HCT116 (cell line): ENCODE measurements around the gene GRIK1. TPM values are rescaled to one million over a fixed set of nuclear protein-coding genes. Genes with fewer than 3 reads are reported as not detected.

Experiments
- ATAC-seq: fragments of 200-7000 bp; cut with Tn5 transposase; 2 replicates; pipeline ENCODE4 v1.9.1; 2020; ENCODE audit warnings: mild to moderate bottlenecking, moderate library complexity
- BruUV-seq: library from RNA; stranded (reverse); fragments of 400-500 nt; replicated peaks from 2 replicates; lab custom pipeline; 2021; lab: Mats Ljungman, UMichigan
- CTCF ChIA-PET: fragments of 300-600 bp; sonication (Branson Sonifier 250); formaldehyde crosslinking; loops from one replicate; lab custom pipeline; 2021; ENCODE audit warnings: antibody characterized with exemption; lab: Charles Lee
- POLR2A ChIA-PET: fragments of 300-600, 350-600 bp; sonication (Branson Sonifier 250); formaldehyde crosslinking; loops from one replicate; lab custom pipeline; 2021; ENCODE audit warnings: antibody characterized with exemption; lab: Charles Lee
- RAD21 ChIA-PET, 2 experiments: fragments of 300-600 bp; sonication (Branson Sonifier 250); formaldehyde crosslinking; loops; one replicate each; lab custom pipeline; 2023; ENCODE audit warnings: low total read pairs in 2 of 2; ENCODE audit not compliant: uncharacterized antibody in 2 of 2, unreplicated experiment in 2 of 2, low non-redundant PET in 1 of 2; lab: Charles Lee
- DNase-seq: peaks from one replicate; pipeline ENCODE4 v3.0.0-alpha.2; 2010; ENCODE audit warnings: low read depth, low spot score
- H2AFZ ChIP-seq: fragments of 200-600 bp; shearing (Covaris generic), sonication (generic); 2 replicates; pipeline ENCODE4 v1.6.1; 2017; ENCODE audit warnings: low read depth, mixed run types, mixed read lengths, antibody characterized with exemption, low read length; ENCODE audit not compliant: poor library complexity, severe bottlenecking
- H3K27ac ChIP-seq: 2 replicates; pipeline ENCODE4 v1.5.1; 2012; ENCODE audit warnings: low read depth, low read length
- H3K27me3 ChIP-seq: fragments of 200-600 bp; sonication (generic); 2 replicates; pipeline ENCODE4 v1.6.1; 2016; ENCODE audit warnings: mixed run types, low read length, mixed read lengths; ENCODE audit not compliant: insufficient read depth
- H3K36me3 ChIP-seq, 2 experiments: fragments of 200-500 bp in 1 of 2; fragments of 200-600 bp in 1 of 2; sonication (Bioruptor generic) in 1 of 2; sonication (generic) in 1 of 2; 2 replicates each; pipeline versions ENCODE4 v1.5.1 to v1.6.1; 2014 to 2016; ENCODE audit warnings: low read length in 2 of 2, inconsistent platforms in 1 of 2, mixed read lengths in 1 of 2, mixed run types in 1 of 2; ENCODE audit not compliant: insufficient read depth in 2 of 2, control insufficient read depth in 1 of 2
- H3K4me1 ChIP-seq, 2 experiments: fragments of 200-600 bp in 1 of 2; sonication (generic) in 1 of 2; 2 replicates each; pipeline versions ENCODE4 v1.5.1 to v1.6.1; 2012 to 2017; ENCODE audit warnings: low read length in 2 of 2, inconsistent platforms in 1 of 2, mild to moderate bottlenecking in 1 of 2, mixed read lengths in 1 of 2, mixed run types in 1 of 2, moderate library complexity in 1 of 2; ENCODE audit not compliant: insufficient read depth in 2 of 2, control insufficient read depth in 1 of 2
- H3K4me2 ChIP-seq: fragments of 200-600 bp; sonication (generic); 2 replicates; pipeline ENCODE4 v1.6.1; 2017; ENCODE audit warnings: mixed run types, low read length, mixed read lengths
- H3K4me3 ChIP-seq, 2 experiments: fragments of 200-600 bp in 1 of 2; sonication (generic) in 1 of 2; replicated peaks in 1 of 2; 2 replicates each; pipeline ENCODE4 v1.5.1; 2011 to 2016; ENCODE audit warnings: low read length in 2 of 2, control low read depth in 1 of 2, low read depth in 1 of 2, mild to moderate bottlenecking in 1 of 2, mixed read lengths in 1 of 2, mixed run types in 1 of 2
- H3K79me2 ChIP-seq: fragments of 200-600 bp; sonication (generic); 2 replicates; pipeline ENCODE4 v1.6.1; 2017; ENCODE audit warnings: mild to moderate bottlenecking, mixed run types, low read length, moderate library complexity, mixed read lengths; ENCODE audit not compliant: insufficient read depth
- H3K9ac ChIP-seq: fragments of 200-600 bp; sonication (generic); 2 replicates; pipeline ENCODE4 v1.6.1; 2016; ENCODE audit warnings: low read length, mixed read lengths
- H3K9me2 ChIP-seq: fragments of 200-600 bp; sonication (generic), shearing (Covaris generic); 2 replicates; pipeline ENCODE4 v1.6.1; 2017; ENCODE audit warnings: mixed run types, mild to moderate bottlenecking, moderate library complexity; ENCODE audit not compliant: insufficient read depth
- H3K9me3 ChIP-seq, 2 experiments: fragments of 200-500 bp in 1 of 2; fragments of 200-600 bp in 1 of 2; sonication (Bioruptor generic) in 1 of 2; sonication (generic) in 1 of 2; 2 replicates each; pipeline ENCODE4 v1.6.1; 2014 to 2017; ENCODE audit warnings: low read length in 2 of 2, mixed read lengths in 2 of 2, inconsistent platforms in 1 of 2, low read depth in 1 of 2, mild to moderate bottlenecking in 1 of 2, mixed run types in 1 of 2, moderate library complexity in 1 of 2; ENCODE audit not compliant: control insufficient read depth in 1 of 2, insufficient read depth in 1 of 2
- H4K20me1 ChIP-seq: fragments of 200-600 bp; sonication (generic), shearing (Covaris generic); 2 replicates; pipeline ENCODE4 v1.6.1; 2017; ENCODE audit warnings: mixed run types, mild to moderate bottlenecking, moderate library complexity; ENCODE audit not compliant: insufficient read depth
- ATF3 ChIP-seq: IDR thresholded peaks from 2 replicates; pipeline ENCODE4 v1.6.1; 2012
- CBX3 ChIP-seq: IDR thresholded peaks from 2 replicates; pipeline ENCODE4 v1.6.1; 2012; ENCODE audit warnings: low read depth
- EZH2phosphoT487 ChIP-seq: fragments of 200-600 bp; IDR thresholded peaks from 2 replicates; pipeline ENCODE4 v1.6.1; 2018; ENCODE audit warnings: antibody characterized with exemption, borderline replicate concordance
- JUND ChIP-seq: IDR thresholded peaks from 2 replicates; pipeline ENCODE4 v1.6.1; 2012
- RAD21 ChIP-seq: IDR thresholded peaks from 2 replicates; pipeline ENCODE4 v1.6.1; 2012; ENCODE audit warnings: low read depth, mild to moderate bottlenecking
- REST ChIP-seq: IDR thresholded peaks from 2 replicates; pipeline ENCODE4 v1.6.1; 2012; ENCODE audit warnings: low read depth
- SIN3A ChIP-seq: IDR thresholded peaks from 2 replicates; pipeline ENCODE4 v1.6.1; 2012; ENCODE audit warnings: low read depth
- SRF ChIP-seq: IDR thresholded peaks from 2 replicates; pipeline ENCODE4 v1.6.1; 2012; ENCODE audit warnings: low read depth
- TCF7L2 ChIP-seq: IDR thresholded peaks from 2 replicates; pipeline ENCODE4 v1.7.0; 2011; ENCODE audit warnings: borderline replicate concordance, inconsistent platforms; ENCODE audit not compliant: insufficient read depth, insufficient read length; ENCODE audit errors: extremely low read depth
- YY1 ChIP-seq: IDR thresholded peaks from 2 replicates; pipeline ENCODE4 v1.6.1; 2011; ENCODE audit warnings: low read length, low read depth, moderate library complexity, mild to moderate bottlenecking; ENCODE audit not compliant: insufficient replicate concordance; ENCODE audit errors: extremely low read depth
- ZFX ChIP-seq: fragments of 450-650 bp; IDR thresholded peaks from 2 replicates; pipeline ENCODE4 v1.6.1; 2017
- intact Hi-C: fragments of 100-400 bp; cut with micrococcal nuclease; formaldehyde crosslinking; loops from 2 replicates; pipeline ENCODE4 v1.10.0; 2022
- total RNA-seq: library from RNA; stranded (reverse); gene quantifications from one replicate; pipeline ENCODE4 v1.2.1, GENCODE V29; 2021; ENCODE audit not compliant: unreplicated experiment

GRIK1 gene
- total RNA-seq, 1 experiment from 2014 or later = not detected

- TF ChIP-seq YY1 = no peak
These were observed 134.7 kb downstream of the GRIK1 start (continued) for GRCh38 chr21:29805105-29805504.

GRCh38 chr21:29803191-29803590 is 136.6 kb downstream of the GRIK1 start:
- POLR2A ChIA-PET = no interaction called here
- DNase-seq (no peak), ATAC-seq (no peak)
- CTCF ChIA-PET = no interaction called here
- no peaks in the 10 kb centered on the region for H3K9me2 ChIP-seq
- no peaks in the 10 kb centered on the region for H3K4me1 ChIP-seq
- RAD21 ChIA-PET = no interaction called here
- H3K9ac ChIP-seq = no peak overlapping the region
- no peaks in the 10 kb centered on the region for H3K36me3 ChIP-seq
- H3K27ac ChIP-seq = no peak overlapping the region
- no peaks in the 10 kb centered on the region for H4K20me1 ChIP-seq
- no peaks in the 10 kb centered on the region for H3K27me3 ChIP-seq
- no peak overlapping the region for H3K4me3 ChIP-seq
- BruUV-seq = no TSS peak
- no peaks in the 10 kb centered on the region for H3K79me2 ChIP-seq
- H2AFZ ChIP-seq = no peak overlapping the region
- no peak for TF ChIP-seq CBX3
- TF ChIP-seq JUND = no peak
- no peak for TF ChIP-seq ZFX
- TF ChIP-seq RAD21 = no peak
- no peak for TF ChIP-seq ATF3
- no peak for TF ChIP-seq TCF7L2
- TF ChIP-seq SIN3A = no peak
- intact Hi-C loops = no loop called here
- H3K9me3 ChIP-seq = peaks cover 3 to 18% of the 10 kb centered on the region in 2 experiments; a peak in 2 of 4 replicates
- H3K4me2 ChIP-seq = no peak overlapping the region

GRCh38 chr21:29801122-29801521 is 138.7 kb downstream of the GRIK1 start:
- TF ChIP-seq YY1 = no peak
- no peak for TF ChIP-seq SIN3A
- TF ChIP-seq SRF = no peak
- no peak for TF ChIP-seq REST
- no peak for TF ChIP-seq EZH2phosphoT487
- Histone ChIP-seq H3K9me3 (peaks cover 3 to 23% of the 10 kb centered on the region in 2 experiments; a peak in 2 of 4 replicates), H3K9ac (no peak overlapping the region), H3K36me3 (no peaks in the 10 kb centered on the region), H3K79me2 (no peaks in the 10 kb centered on the region), H3K4me3 (no peak overlapping the region), H4K20me1 (no peaks in the 10 kb centered on the region), H3K4me1 (no peaks in the 10 kb centered on the region), H2AFZ (no peak overlapping the region), H3K27me3 (no peaks in the 10 kb centered on the region), H3K27ac (no peak overlapping the region), H3K9me2 (no peaks in the 10 kb centered on the region), H3K4me2 (no peak overlapping the region)
- intact Hi-C loops = no loop called here
- ChIA-PET RAD21 (no interaction called here), CTCF (no interaction called here), POLR2A (no interaction called here)
- no peak for ATAC-seq
- no TSS peak for BruUV-seq
- no peak for DNase-seq
